Brain microvascular endothelial cell (primary cell): ENCODE results near the gene NCS1.

Experiments
- DNase-seq: peaks from one replicate; pipeline ENCODE4 v3.0.0-alpha.2; 2020
- H3K27ac ChIP-seq: fragments of 250-450 bp; sonication (Bioruptor Pico); 2 replicates; pipeline ENCODE4 v1.5.1; 2020; ENCODE audit warnings: mild to moderate bottlenecking, moderate library complexity
- H3K27me3 ChIP-seq: fragments of 250-450 bp; sonication (Bioruptor Pico); replicated peaks from 2 replicates; pipeline ENCODE4 v1.5.1; 2020; ENCODE audit warnings: mild to moderate bottlenecking
- H3K36me3 ChIP-seq: fragments of 250-450 bp; sonication (Bioruptor Pico); replicated peaks from 2 replicates; pipeline ENCODE4 v1.5.1; 2020; ENCODE audit warnings: mild to moderate bottlenecking
- H3K4me3 ChIP-seq: 2 replicates; pipeline ENCODE4 v1.5.1; 2011; ENCODE audit warnings: low read depth, mild to moderate bottlenecking, control low read depth, low read length, moderate library complexity
- CTCF ChIP-seq: IDR thresholded peaks from 2 replicates; pipeline ENCODE4 v1.5.1; 2011; ENCODE audit warnings: low read depth, mild to moderate bottlenecking, moderate library complexity, low read length, control low read depth, inconsistent platforms; ENCODE audit errors: missing control alignments
- in situ Hi-C: cut with HindIII; loops from 2 replicates; pipeline ENCODE4 v1.10.0; 2017; ENCODE audit warnings: low sequenced_read_pairs, low pct_ligation_motif_present

Gene NCS1

GRCh38 chr9:130239741-130240241 lies 67.6 kb downstream of the NCS1 start:
- Histone ChIP-seq H3K36me3 (no peaks in the 10 kb centered on the region), H3K27me3 (no peaks in the 10 kb centered on the region), H3K4me3 (no peak overlapping the region), H3K27ac (no peak overlapping the region)
- no peak for DNase-seq
- no peak for TF ChIP-seq CTCF
- in situ Hi-C loops: no loop called here

GRCh38 chr9:130240410-130241197 lies 68.4 kb downstream of the NCS1 start:
- in situ Hi-C loops: no loop called here
- DNase-seq: peak; percentile 81

GRCh38 chr9:130241198-130241535 lies 69.0 kb downstream of the NCS1 start:
- Histone ChIP-seq H3K4me3 (no peak overlapping the region), H3K36me3 (no peaks in the 10 kb centered on the region), H3K27ac (no peak overlapping the region), H3K27me3 (no peaks in the 10 kb centered on the region)
- in situ Hi-C loops: no loop called here
- no peak for TF ChIP-seq CTCF
- no peak for DNase-seq

More at GRCh38 chr9:130240410-130241197, 68.4 kb downstream of the NCS1 start:
- no peaks in the 10 kb centered on the region for H3K27me3 ChIP-seq
- no peak overlapping the region for H3K27ac ChIP-seq
- H3K36me3 ChIP-seq: no peaks in the 10 kb centered on the region
- no peak overlapping the region for H3K4me3 ChIP-seq
- TF ChIP-seq CTCF: no peak

- Histone ChIP-seq H3K4me3 (no peak overlapping the region), H3K27ac (no peak overlapping the region), H3K27me3 (no peaks in the 10 kb centered on the region), H3K36me3 (no peaks in the 10 kb centered on the region)
- no peak for TF ChIP-seq CTCF
- in situ Hi-C loops: no loop called here
- no peak for DNase-seq
These were observed 70.2 kb downstream of the NCS1 start for GRCh38 chr9:130242270-130243014.

GRCh38 chr9:130243015-130243881 lies 71.0 kb downstream of the NCS1 start:
- Histone ChIP-seq H3K27me3 (no peaks in the 10 kb centered on the region), H3K36me3 (no peaks in the 10 kb centered on the region), H3K27ac (no peak overlapping the region), H3K4me3 (no peak overlapping the region)
- peak; percentile 91 for TF ChIP-seq CTCF
- DNase-seq: peak; percentile 32
- in situ Hi-C loops: no loop called here
